Endothelial cell of umbilical vein (primary cell): Measurements from ENCODE around the gene DCAF5. TPM values are rescaled to one million over a fixed set of nuclear protein-coding genes. Genes with fewer than 3 reads are reported as not detected.

Experiments used
- BruUV-seq: library from RNA; stranded (reverse); fragments of 400-500 nt; replicated peaks from 2 replicates; lab custom pipeline; 2021; lab: Mats Ljungman, UMichigan
- CTCF ChIA-PET: fragments of 300-600, 350-600 bp; sonication (Branson Sonifier 250); formaldehyde crosslinking; loops from one replicate; lab custom pipeline; 2021; ENCODE audit warnings: antibody characterized with exemption, inconsistent platforms; lab: Charles Lee
- POLR2A ChIA-PET: fragments of 300-600, 350-600 bp; sonication (Branson Sonifier 250); formaldehyde crosslinking; loops from one replicate; lab custom pipeline; 2021; ENCODE audit warnings: antibody characterized with exemption, inconsistent platforms; lab: Charles Lee
- DNase-seq: peaks from one replicate; pipeline ENCODE4 v3.0.0-alpha.2; 2011; ENCODE audit warnings: low read depth, low spot score
- FAIRE-seq: peaks from 2 replicates; lab custom pipeline; 2011; peaks lifted over from hg19 to GRCh38; lab: Jason Lieb, UNC
- H2AFZ ChIP-seq: 2 replicates; pipeline ENCODE4 v1.6.0; 2012; ENCODE audit warnings: low read depth, low read length, control low read depth, inconsistent platforms
- H3K27ac ChIP-seq: 2 replicates; pipeline ENCODE4 v1.5.1; 2011; ENCODE audit warnings: low read depth, mild to moderate bottlenecking, control low read depth, low read length, moderate library complexity; ENCODE audit not compliant: insufficient read depth
- H3K27me3 ChIP-seq, 2 experiments: 2 replicates each; pipeline versions ENCODE4 v1.6.0 to v1.6.1; 2011; ENCODE audit warnings: low read length in 2 of 2, mixed read lengths in 1 of 2; ENCODE audit not compliant: control insufficient read depth in 2 of 2, insufficient read depth in 2 of 2
- H3K36me3 ChIP-seq, 2 experiments: 2 replicates in 1 of 2; 3 replicates in 1 of 2; pipeline ENCODE4 v1.5.1; 2011; ENCODE audit warnings: low read length in 2 of 2, mild to moderate bottlenecking in 1 of 2, moderate library complexity in 1 of 2; ENCODE audit not compliant: control insufficient read depth in 2 of 2, insufficient read depth in 2 of 2; ENCODE audit errors: extremely low read depth in 1 of 2
- H3K4me1 ChIP-seq: 3 replicates; pipeline ENCODE4 v1.5.1; 2011; ENCODE audit warnings: mild to moderate bottlenecking, low read length; ENCODE audit not compliant: control insufficient read depth, insufficient read depth; ENCODE audit errors: extremely low read depth
- H3K4me2 ChIP-seq: 2 replicates; pipeline ENCODE4 v1.6.1; 2011; ENCODE audit warnings: low read length, control low read depth, mixed read lengths; ENCODE audit not compliant: insufficient read depth
- H3K4me3 ChIP-seq, 3 experiments: fragments of 200-600 bp in 1 of 3; sonication (generic), shearing (Covaris generic) in 1 of 3; replicated peaks in 1 of 3; 2 replicates each; pipeline ENCODE4 v1.5.1; 2011 to 2016; ENCODE audit warnings: control low read depth in 3 of 3, low read length in 3 of 3, mild to moderate bottlenecking in 2 of 3, inconsistent platforms in 1 of 3, low read depth in 1 of 3, moderate library complexity in 1 of 3; ENCODE audit not compliant: insufficient read depth in 1 of 3
- H3K79me2 ChIP-seq: 2 replicates; pipeline ENCODE4 v1.6.0; 2012; ENCODE audit warnings: low read length, inconsistent platforms; ENCODE audit not compliant: control insufficient read depth, insufficient read depth
- H3K9ac ChIP-seq: replicated peaks from 2 replicates; pipeline ENCODE3; 2011; ENCODE audit warnings: low read length, control low read depth; ENCODE audit not compliant: insufficient read depth; ENCODE audit errors: extremely low read depth
- H3K9me1 ChIP-seq: replicated peaks from 3 replicates; pipeline ENCODE4 v1.6.0; 2011; ENCODE audit warnings: mild to moderate bottlenecking, low read length; ENCODE audit not compliant: control insufficient read depth, insufficient read depth; ENCODE audit errors: extremely low read depth
- H3K9me3 ChIP-seq: replicated peaks from 2 replicates; pipeline ENCODE4 v1.5.1; 2012; ENCODE audit warnings: low read length, inconsistent platforms; ENCODE audit not compliant: control insufficient read depth, insufficient read depth
- H4K20me1 ChIP-seq: replicated peaks from 2 replicates; pipeline ENCODE3; 2011; ENCODE audit warnings: mild to moderate bottlenecking, low read length; ENCODE audit not compliant: control insufficient read depth, insufficient read depth; ENCODE audit errors: extremely low read depth
- CTCF ChIP-seq, 2 donors: IDR thresholded peaks; 1 replicate in 1 of 2; 2 replicates in 1 of 2; pipeline ENCODE4 v1.5.1; 2011; ENCODE audit warnings: low read length in 2 of 2, mild to moderate bottlenecking in 2 of 2, moderate library complexity in 2 of 2, control low read depth in 1 of 2, inconsistent platforms in 1 of 2, low read depth in 1 of 2; ENCODE audit not compliant: insufficient read depth in 1 of 2; ENCODE audit errors: extremely low read depth in 1 of 2
- EZH2 ChIP-seq: IDR thresholded peaks from 2 replicates; pipeline ENCODE4 v1.6.1; 2012; ENCODE audit warnings: borderline replicate concordance, low read depth, mild to moderate bottlenecking, moderate library complexity, low read length, inconsistent platforms; ENCODE audit not compliant: severe bottlenecking
- FOS ChIP-seq: IDR thresholded peaks from 2 replicates; pipeline ENCODE4 v1.6.1; 2011; ENCODE audit warnings: mild to moderate bottlenecking, low read length, moderate library complexity, borderline replicate concordance; ENCODE audit not compliant: insufficient read depth
- GATA2 ChIP-seq: IDR thresholded peaks from 2 replicates; pipeline ENCODE4 v1.7.0; 2011; ENCODE audit warnings: low read depth, mild to moderate bottlenecking, moderate library complexity, mixed read lengths, low read length; ENCODE audit not compliant: insufficient read length, insufficient read depth
- JUN ChIP-seq: IDR thresholded peaks from 2 replicates; pipeline ENCODE4 v1.6.1; 2011; ENCODE audit warnings: borderline replicate concordance, low read depth; ENCODE audit not compliant: insufficient read length, insufficient read depth
- MAX ChIP-seq: IDR thresholded peaks from 2 replicates; pipeline ENCODE4 v1.6.1; 2011; ENCODE audit not compliant: insufficient read depth, insufficient read length
- MYC ChIP-seq: IDR thresholded peaks from one replicate; pipeline ENCODE4 v1.6.1; 2011; ENCODE audit warnings: mild to moderate bottlenecking, low read depth, low read length
- POLR2A ChIP-seq: IDR thresholded peaks from 2 replicates; pipeline ENCODE4 v1.6.1; 2012; ENCODE audit warnings: low read depth, mild to moderate bottlenecking, control low read depth, low read length
- POLR2AphosphoS5 ChIP-seq: IDR thresholded peaks from 2 replicates; pipeline ENCODE4 v1.6.1; 2012; ENCODE audit warnings: low read depth, mild to moderate bottlenecking, control low read depth, low read length, moderate library complexity; ENCODE audit not compliant: insufficient read depth
- dilution Hi-C: fragments of 300-500 bp; cut with MboI; formaldehyde crosslinking; loops from one replicate; pipeline ENCODE4 v1.15.0; 2019; ENCODE audit warnings: low sequenced_read_pairs; ENCODE audit not compliant: extremely low pct_ligation_motif_present
- intact Hi-C: fragments of 100-400 bp; cut with micrococcal nuclease; formaldehyde crosslinking; loops from one replicate; pipeline ENCODE4 v1.10.0; 2022
- polyA plus RNA-seq, 4 experiments: library from polyadenylated mRNA; depleted of rRNA in 3 of 4; stranded (reverse) in 3 of 4; unstranded in 1 of 4; fragments of >200 nt; gene quantifications; 2 replicates each; pipeline versions ENCODE4 v1.2.1 to v1.2.3, GENCODE V29; 2011 to 2012; ENCODE audit warnings: missing spikeins in 1 of 4
- total RNA-seq: library from RNA; stranded (reverse); gene quantifications from 2 replicates; pipeline ENCODE4 v1.2.3, GENCODE V29; 2021

DCAF5 gene
- total and polyA plus RNA-seq, 2 donors (not counting 3 experiments of a cell fraction or from before 2014, with no cell fraction given), result 37.9 to 52.5 TPM

- Histone ChIP-seq H3K79me2 (peaks cover 4% of the 10 kb centered on the region), H3K27me3 (no peaks in the 10 kb centered on the region), H3K4me3 (no peak overlapping the region), H3K9me3 (no peaks in the 10 kb centered on the region), H3K36me3 (peaks cover 9 to 20% of the 10 kb centered on the region in 2 experiments), H3K27ac (no peak overlapping the region), H4K20me1 (no peaks in the 10 kb centered on the region), H3K4me2 (no peak overlapping the region), H3K9me1 (no peaks in the 10 kb centered on the region), H3K4me1 (no peaks in the 10 kb centered on the region), H2AFZ (no peak overlapping the region), H3K9ac (no peak overlapping the region)
- no TSS peak for BruUV-seq
- FAIRE-seq (no peak), DNase-seq (no peak)
- dilution Hi-C loops (no loop called here), intact Hi-C loops (no loop called here)
- CTCF ChIA-PET, result interaction anchor here (2.7 kb wide), 1 partner anchor 13 kb away, joined by 21 read pairs; no protein-coding TSS in a partner anchor
- POLR2A ChIA-PET, result no interaction called here
- TF ChIP-seq JUN (no peak), GATA2 (no peak), POLR2A (no peak), POLR2AphosphoS5 (no peak), EZH2 (no peak), FOS (no peak), CTCF (IDR thresholded peaks at IDR 0.05; ENCODE audit: extremely low read depth in 1 of 2, insufficient read depth in 1 of 2, low read depth in 1 of 2, low read length in 2 of 2) (no peak), MYC (no peak), MAX (no peak)
Observed at GRCh38 chr14:69117020-69117767, 35.7 kb downstream of the DCAF5 start.
